ENCODE data around the gene ITGB7.

ITGB7 gene

DNA sequence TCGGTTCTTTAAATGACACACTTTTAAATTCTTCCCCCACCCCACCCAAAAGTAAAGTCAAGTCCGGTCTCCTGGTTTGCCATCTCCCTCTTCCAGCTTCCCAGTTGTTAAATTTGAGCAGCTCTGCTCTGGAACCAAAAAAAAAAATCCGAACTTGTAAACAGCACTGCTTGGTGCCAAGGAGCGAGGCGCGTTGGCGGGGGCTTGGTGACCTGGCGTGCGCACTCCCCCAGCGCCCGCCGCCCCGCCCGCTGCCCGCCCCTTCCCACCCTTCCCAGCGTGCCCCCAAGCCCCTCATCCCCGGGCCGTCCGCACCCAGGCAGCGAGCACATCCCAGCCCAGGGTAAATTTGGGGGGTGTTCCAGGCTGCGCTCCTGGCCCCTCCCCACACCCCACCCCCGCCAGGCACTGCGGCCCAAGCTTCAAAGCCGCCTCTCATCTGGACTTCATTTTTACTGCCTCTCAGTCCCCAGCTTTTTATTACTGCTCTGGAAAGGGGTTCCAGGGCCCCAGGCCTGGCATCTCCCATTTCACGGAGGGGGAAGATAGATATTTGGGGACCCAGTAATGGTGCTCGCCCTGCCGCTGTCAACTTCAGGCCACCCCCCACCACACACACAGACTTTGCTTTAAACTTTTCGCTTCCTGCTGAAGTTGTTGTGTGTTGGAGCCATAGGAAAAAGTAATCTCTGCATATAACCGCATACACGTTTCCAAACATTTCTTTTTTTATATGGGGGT is 11.7 kb upstream of the ITGB7 start:
- no peak for TF ChIP-seq CTCF (IDR thresholded peaks at IDR 0.05; ENCODE audit: borderline replicate concordance, control extremely low read depth, extremely low read depth, insufficient read depth, missing control alignments)
- in situ Hi-C loops (cut with MboI; ENCODE audit: low sequenced_read_pairs, unreplicated experiment) = no loop called here
- no peak for DNase-seq (ENCODE audit: low spot score)

DNA sequence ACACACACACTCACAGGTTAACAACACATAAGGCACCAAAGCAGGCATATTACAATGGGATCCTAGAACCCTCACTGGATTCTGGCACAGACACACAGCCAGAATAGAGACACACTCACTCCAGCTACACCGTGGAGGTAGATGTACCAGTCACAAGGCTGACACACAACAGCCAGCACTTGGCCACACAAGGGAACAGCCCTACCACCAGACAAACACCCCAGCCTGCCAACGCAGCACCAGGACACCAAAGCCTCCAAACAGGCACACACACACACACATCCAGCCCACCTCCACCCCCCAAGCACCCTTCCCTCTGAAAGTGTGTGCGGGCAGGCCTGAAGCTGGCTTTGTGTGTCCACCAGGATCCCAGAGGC is 10.9 kb upstream of the ITGB7 start:
- DNase-seq (ENCODE audit: low spot score) = no peak
- in situ Hi-C loops (cut with MboI; ENCODE audit: low sequenced_read_pairs, unreplicated experiment) = no loop called here
- no peak for TF ChIP-seq CTCF (IDR thresholded peaks at IDR 0.05; ENCODE audit: borderline replicate concordance, control extremely low read depth, extremely low read depth, insufficient read depth, missing control alignments)

DNA sequence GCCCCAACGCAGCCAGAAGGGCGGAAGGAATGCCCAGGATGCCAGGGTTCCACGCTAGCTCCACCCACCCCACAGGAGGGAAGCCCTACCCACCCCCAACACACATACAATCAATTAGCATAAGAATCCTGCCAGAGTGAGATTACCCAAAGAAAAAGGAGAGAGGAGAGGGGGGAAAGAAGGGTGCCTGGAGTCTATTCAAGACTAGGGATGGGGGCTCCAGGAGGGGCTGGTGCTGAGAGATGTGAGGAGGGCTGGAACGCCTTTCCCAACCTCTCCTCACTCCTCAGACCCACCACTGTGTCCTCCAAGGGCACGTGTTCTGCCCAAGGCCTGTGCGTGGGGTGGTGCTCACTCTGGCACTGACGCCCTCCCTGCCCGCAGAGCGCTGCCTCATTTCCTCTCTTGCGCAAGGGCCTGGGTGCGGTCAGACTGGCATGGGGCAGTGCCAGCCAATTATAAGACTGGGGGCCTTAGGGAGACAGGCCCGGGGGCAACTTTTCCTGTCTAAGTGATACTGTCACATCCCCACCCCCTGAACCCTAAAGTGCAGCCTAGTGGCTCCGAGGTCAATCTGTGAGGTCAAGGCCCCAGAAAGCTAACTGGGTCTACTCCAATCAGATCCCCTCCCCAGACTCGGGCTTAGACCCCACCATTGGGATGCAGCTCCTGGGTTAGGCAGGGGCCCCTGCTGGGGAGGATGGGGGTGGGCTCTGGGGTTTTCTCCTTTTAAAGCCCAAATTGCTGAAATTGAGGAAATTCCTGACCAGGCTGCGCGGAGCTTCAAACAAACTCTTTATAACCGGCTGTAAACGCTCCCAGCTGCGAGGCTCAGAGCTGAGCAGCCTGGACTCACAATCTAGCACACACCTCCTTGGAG is 10.2 kb upstream of the ITGB7 start:
- no peak for TF ChIP-seq CTCF (IDR thresholded peaks at IDR 0.05; ENCODE audit: borderline replicate concordance, control extremely low read depth, extremely low read depth, insufficient read depth, missing control alignments)
- in situ Hi-C loops (cut with MboI; ENCODE audit: low sequenced_read_pairs, unreplicated experiment) = no loop called here
- no peak for DNase-seq (ENCODE audit: low spot score)

DNA sequence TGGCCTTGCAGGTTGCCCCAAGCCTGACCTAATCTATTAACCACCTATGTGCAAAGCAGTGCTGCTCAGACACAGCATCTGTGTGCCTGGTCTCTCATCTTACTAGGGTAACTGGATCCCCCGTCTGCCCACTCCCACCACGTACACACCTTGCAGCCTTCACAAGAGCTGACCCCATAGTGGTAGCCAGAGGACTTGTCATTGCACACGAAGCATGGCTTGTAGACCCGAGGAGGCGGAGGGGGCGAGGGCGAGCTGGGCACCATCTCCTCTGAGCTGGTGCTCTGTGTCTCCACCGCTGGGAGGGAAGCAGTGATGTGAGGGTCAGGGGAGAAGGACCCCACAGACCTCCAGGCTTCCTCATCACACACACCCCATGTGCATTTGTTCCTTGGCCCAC is 8.4 kb upstream of the ITGB7 start:
- TF ChIP-seq CTCF (IDR thresholded peaks at IDR 0.05; ENCODE audit: borderline replicate concordance, control extremely low read depth, extremely low read depth, insufficient read depth, missing control alignments) = no peak
- in situ Hi-C loops (cut with MboI; ENCODE audit: low sequenced_read_pairs, unreplicated experiment) = no loop called here
- no peak for DNase-seq (ENCODE audit: low spot score)

DNA sequence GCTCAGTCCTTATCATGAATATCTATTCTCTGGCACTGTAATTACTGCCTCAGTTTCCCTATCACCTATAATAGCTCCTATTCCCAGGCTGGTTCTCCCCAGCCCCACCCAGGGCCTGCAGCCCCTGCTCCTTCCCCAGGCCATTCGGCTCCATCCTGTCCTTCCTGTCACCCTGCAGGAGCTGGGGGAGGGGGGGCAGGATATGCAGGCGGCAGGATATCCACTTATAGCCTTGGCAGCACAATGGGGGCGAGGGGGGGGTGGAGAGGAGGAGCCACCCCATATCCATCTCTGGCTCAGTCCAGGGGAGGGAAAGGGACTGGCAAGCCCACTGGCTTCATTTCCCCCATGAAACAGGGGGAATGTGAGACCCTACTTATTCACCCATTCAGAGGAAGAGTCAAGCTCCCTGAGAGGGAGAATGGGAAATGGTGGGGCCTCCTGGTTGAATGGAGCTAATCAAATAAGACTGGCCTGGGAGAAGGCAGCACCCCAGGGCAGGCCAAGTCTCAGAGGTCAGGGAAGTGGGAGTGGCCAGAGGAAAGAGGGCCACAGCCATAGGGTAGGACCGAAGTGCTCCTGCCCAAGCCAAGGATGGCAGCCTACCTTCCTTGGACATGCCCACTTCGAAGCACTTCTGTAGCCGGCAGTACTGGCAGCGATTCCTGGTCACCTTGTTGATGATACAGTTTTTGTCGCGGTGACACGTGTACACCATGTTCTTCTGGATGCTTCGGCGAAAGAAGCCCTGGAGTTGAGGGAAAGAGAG is 7.8 kb upstream of the ITGB7 start:
- in situ Hi-C loops (cut with MboI; ENCODE audit: low sequenced_read_pairs, unreplicated experiment) = loop anchor here (5.0 kb wide), 1 partner anchor 72 kb away; no protein-coding TSS in a partner anchor
- no peak for TF ChIP-seq CTCF (IDR thresholded peaks at IDR 0.05; ENCODE audit: borderline replicate concordance, control extremely low read depth, extremely low read depth, insufficient read depth, missing control alignments)

DNA sequence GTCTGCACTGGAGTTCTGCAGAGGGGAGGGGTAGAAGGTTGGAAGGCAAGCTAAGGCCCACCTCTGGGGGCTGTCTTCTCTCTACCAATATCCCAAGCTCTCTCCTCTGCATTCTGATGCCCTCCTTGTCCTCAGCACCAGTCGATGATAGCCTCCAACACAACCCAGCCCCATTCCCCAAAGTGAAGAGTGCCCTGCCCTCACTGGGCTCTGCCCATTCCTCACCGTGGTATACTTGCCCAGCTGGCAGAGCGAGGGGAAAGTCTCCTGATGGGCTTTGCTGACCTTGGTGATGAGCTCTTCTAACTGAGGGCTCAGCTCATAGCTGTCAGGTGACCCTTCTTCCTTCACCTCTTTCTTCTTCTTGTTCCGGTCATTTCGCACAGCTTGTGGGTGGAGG is 7.2 kb upstream of the ITGB7 start:
- in situ Hi-C loops (cut with MboI; ENCODE audit: low sequenced_read_pairs, unreplicated experiment) = loop anchor here (5.0 kb wide), 1 partner anchor 73 kb away; no protein-coding TSS in a partner anchor
- no peak for DNase-seq (ENCODE audit: low spot score)
- TF ChIP-seq CTCF (IDR thresholded peaks at IDR 0.05; ENCODE audit: borderline replicate concordance, control extremely low read depth, extremely low read depth, insufficient read depth, missing control alignments) = no peak

More for the DNA sequence above, 7.8 kb upstream of the ITGB7 start:
- no peak for DNase-seq (ENCODE audit: low spot score)
